GM21737 (cell line): ENCODE data around the gene GNG14.
"Not testable (repeated sequence)": the region's sequence is repeated elsewhere in the genome, so short reads cannot be mapped to it uniquely, and the experiment has no call there.

ENCODE experiments used
- ATAC-seq: cut with Tn5 transposase; IDR thresholded peaks from one replicate; pipeline ENCODE4 v1.9.1; 2021; ENCODE audit warnings: mild to moderate bottlenecking, moderate library complexity; ENCODE audit not compliant: unreplicated experiment

GNG14 gene

GRCh38 chr19:12695096-12695495 lies 7.3 kb downstream of the GNG14 start:
- no peak for ATAC-seq

GRCh38 chr19:12695514-12695913 lies 7.7 kb downstream of the GNG14 start:
- no peak for ATAC-seq

- peak; percentile 7 for ATAC-seq
Observed at GRCh38 chr19:12695997-12696365, 8.2 kb downstream of the GNG14 start.

GRCh38 chr19:12696366-12697335 lies 8.9 kb downstream of the GNG14 start, which contains the start of gene FBXW9:
TSS of gene FBXW9 (minus strand) at chr19:12696631. CDS start at chr19:12696581, 50 bp downstream.
- ATAC-seq, result peak; percentile 75

- not testable (repeated sequence) for ATAC-seq
Observed at GRCh38 chr19:12697425-12697824, 9.6 kb downstream of the GNG14 start.

GRCh38 chr19:12698138-12698537 lies 10.3 kb downstream of the GNG14 start:
- ATAC-seq, result no peak

GRCh38 chr19:12701596-12702282 lies 13.9 kb downstream of the GNG14 start:
- no peak for ATAC-seq

- ATAC-seq, result no peak
Observed at GRCh38 chr19:12703046-12703445, 15.2 kb downstream of the GNG14 start.

- no peak for ATAC-seq
Observed at GRCh38 chr19:12705169-12705568, 17.4 kb downstream of the GNG14 start.

- no peak for ATAC-seq
Observed at GRCh38 chr19:12705654-12706331, 18.0 kb downstream of the GNG14 start.

GRCh38 chr19:12706332-12706718 lies 18.5 kb downstream of the GNG14 start:
- no peak for ATAC-seq

GRCh38 chr19:12708641-12709040 lies 20.8 kb downstream of the GNG14 start:
- no peak for ATAC-seq

- no peak for ATAC-seq
Observed at GRCh38 chr19:12711187-12711586, 23.4 kb downstream of the GNG14 start.

GRCh38 chr19:12712077-12712476 lies 24.3 kb downstream of the GNG14 start:
- not testable (repeated sequence) for ATAC-seq

GRCh38 chr19:12713304-12713703 lies 25.5 kb downstream of the GNG14 start:
- not testable (repeated sequence) for ATAC-seq

GRCh38 chr19:12715102-12715501 lies 27.3 kb downstream of the GNG14 start:
- no peak for ATAC-seq

- ATAC-seq, result no peak
Observed at GRCh38 chr19:12715929-12716328, 28.1 kb downstream of the GNG14 start.

GRCh38 chr19:12720296-12720695 lies 32.5 kb downstream of the GNG14 start:
- no peak for ATAC-seq

GRCh38 chr19:12720851-12721655 lies 33.3 kb downstream of the GNG14 start:
- no peak for ATAC-seq
